Calu3 (cell line): ENCODE measurements around the gene HIPK3. TPM values are rescaled to one million over a fixed set of nuclear protein-coding genes. Genes with fewer than 3 reads are reported as not detected.

Source experiments
- BruUV-seq: library from RNA; stranded (reverse); fragments of 400-500 nt; replicated peaks from 2 replicates; lab custom pipeline; 2021; lab: Mats Ljungman, UMichigan
- CTCF ChIA-PET: fragments of 300-600 bp; sonication (Branson Sonifier 250); formaldehyde crosslinking; loops from one replicate; lab custom pipeline; 2022; ENCODE audit warnings: antibody characterized with exemption; lab: Charles Lee
- DNase-seq: peaks from one replicate; pipeline ENCODE4 v3.0.0; 2022
- H3K27ac Mint-ChIP-seq: one replicate; pipeline ENCODE4 v1.8.0; 2022; ENCODE audit warnings: mixed read lengths; ENCODE audit not compliant: unreplicated experiment
- H3K27me3 Mint-ChIP-seq: one replicate; pipeline ENCODE4 v1.8.0; 2022; ENCODE audit warnings: mixed read lengths; ENCODE audit not compliant: unreplicated experiment
- H3K36me3 Mint-ChIP-seq: one replicate; pipeline ENCODE4 v1.8.0; 2022; ENCODE audit warnings: mild to moderate bottlenecking, moderate library complexity, mixed read lengths; ENCODE audit not compliant: insufficient read depth, unreplicated experiment
- H3K4me1 Mint-ChIP-seq: one replicate; pipeline ENCODE4 v1.8.0; 2022; ENCODE audit warnings: mild to moderate bottlenecking, low read depth, mixed read lengths; ENCODE audit not compliant: unreplicated experiment
- H3K4me3 Mint-ChIP-seq: one replicate; pipeline ENCODE4 v1.8.0; 2022; ENCODE audit warnings: mild to moderate bottlenecking, low read depth, moderate library complexity, mixed read lengths; ENCODE audit not compliant: unreplicated experiment
- H3K9me3 Mint-ChIP-seq: one replicate; pipeline ENCODE4 v1.8.0; 2022; ENCODE audit warnings: low read depth, mixed read lengths; ENCODE audit not compliant: unreplicated experiment
- CTCF ChIP-seq: fragments of 200-600 bp; IDR thresholded peaks from one replicate; pipeline ENCODE4 v1.8.0; 2022; ENCODE audit warnings: antibody characterized with exemption; ENCODE audit not compliant: unreplicated experiment
- intact Hi-C: fragments of 100-400 bp; cut with micrococcal nuclease; formaldehyde crosslinking; loops from one replicate; pipeline ENCODE4 v1.10.0; 2022; ENCODE audit not compliant: unreplicated experiment
- total RNA-seq: library from RNA; stranded (reverse); gene quantifications from 2 replicates; pipeline ENCODE4 v1.2.3, GENCODE V29; 2022

The HIPK3 gene
- total RNA-seq, 1 experiment from 2014 or later, result 53.6 TPM

DNA sequence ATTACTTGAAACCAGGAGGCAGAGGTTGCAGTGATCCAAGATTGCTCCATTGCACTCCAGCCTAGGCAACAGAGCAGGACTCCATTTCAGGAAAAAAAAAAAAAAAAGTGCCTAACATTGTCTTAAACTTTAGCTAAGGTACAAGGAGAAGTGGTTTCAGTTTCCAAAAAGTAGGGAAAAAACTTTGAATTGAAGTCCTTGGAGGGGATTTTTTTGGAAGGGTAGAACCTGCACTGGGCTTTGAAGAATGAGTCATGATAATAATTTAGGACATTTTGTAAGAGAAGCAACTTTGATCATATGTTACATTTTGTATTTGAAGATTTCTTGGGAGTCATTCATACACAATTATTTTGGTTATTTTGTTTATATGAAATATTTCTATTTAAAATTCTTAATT is 31.8 kb upstream of the HIPK3 start:
- Mint-ChIP-seq H3K4me1 (no peaks in the 10 kb centered on the region), H3K27me3 (no peaks in the 10 kb centered on the region), H3K27ac (no peak overlapping the region), H3K4me3 (no peak overlapping the region), H3K36me3 (no peaks in the 10 kb centered on the region), H3K9me3 (no peaks in the 10 kb centered on the region)
- TF ChIP-seq CTCF, result no peak
- DNase-seq, result no peak
- no TSS peak for BruUV-seq
- CTCF ChIA-PET, result no interaction called here
- intact Hi-C loops, result no loop called here

DNA sequence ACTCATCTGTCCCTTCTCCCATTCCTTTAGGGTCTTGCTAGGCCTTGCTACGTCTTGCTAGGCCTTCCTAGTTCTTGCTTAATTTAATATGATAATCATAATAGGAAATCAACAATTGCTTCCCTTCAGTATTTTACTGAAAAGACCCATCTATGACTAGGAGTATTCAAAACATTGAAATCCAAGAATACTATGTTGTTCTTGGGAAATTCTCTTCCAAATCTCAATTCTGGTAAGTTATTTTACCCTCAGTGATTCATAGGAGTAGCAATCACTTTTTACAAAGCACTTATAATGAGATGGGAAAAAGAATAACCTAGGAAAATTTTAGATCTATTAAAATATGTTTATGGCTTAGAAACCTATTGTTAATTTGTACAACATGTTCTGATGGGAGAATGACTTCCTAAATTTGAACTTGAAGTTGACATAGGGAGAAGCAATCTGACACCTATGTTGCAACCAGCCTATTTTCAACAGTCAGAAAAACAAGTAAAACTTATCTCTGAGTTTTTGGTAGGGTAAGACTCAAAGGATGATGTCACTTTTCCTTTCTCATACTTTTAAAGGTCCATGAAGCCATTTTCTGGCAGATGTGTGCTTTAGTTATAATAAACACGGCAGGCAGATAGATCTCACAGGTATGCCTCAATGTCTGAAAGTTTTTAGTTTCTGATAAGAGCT is 29.5 kb upstream of the HIPK3 start:
- Mint-ChIP-seq H3K36me3 (no peaks in the 10 kb centered on the region), H3K27ac (no peak overlapping the region), H3K27me3 (no peaks in the 10 kb centered on the region), H3K4me1 (no peaks in the 10 kb centered on the region), H3K9me3 (no peaks in the 10 kb centered on the region), H3K4me3 (no peak overlapping the region)
- CTCF ChIA-PET, result no interaction called here
- no TSS peak for BruUV-seq
- TF ChIP-seq CTCF, result no peak
- intact Hi-C loops, result no loop called here
- DNase-seq, result no peak

DNA sequence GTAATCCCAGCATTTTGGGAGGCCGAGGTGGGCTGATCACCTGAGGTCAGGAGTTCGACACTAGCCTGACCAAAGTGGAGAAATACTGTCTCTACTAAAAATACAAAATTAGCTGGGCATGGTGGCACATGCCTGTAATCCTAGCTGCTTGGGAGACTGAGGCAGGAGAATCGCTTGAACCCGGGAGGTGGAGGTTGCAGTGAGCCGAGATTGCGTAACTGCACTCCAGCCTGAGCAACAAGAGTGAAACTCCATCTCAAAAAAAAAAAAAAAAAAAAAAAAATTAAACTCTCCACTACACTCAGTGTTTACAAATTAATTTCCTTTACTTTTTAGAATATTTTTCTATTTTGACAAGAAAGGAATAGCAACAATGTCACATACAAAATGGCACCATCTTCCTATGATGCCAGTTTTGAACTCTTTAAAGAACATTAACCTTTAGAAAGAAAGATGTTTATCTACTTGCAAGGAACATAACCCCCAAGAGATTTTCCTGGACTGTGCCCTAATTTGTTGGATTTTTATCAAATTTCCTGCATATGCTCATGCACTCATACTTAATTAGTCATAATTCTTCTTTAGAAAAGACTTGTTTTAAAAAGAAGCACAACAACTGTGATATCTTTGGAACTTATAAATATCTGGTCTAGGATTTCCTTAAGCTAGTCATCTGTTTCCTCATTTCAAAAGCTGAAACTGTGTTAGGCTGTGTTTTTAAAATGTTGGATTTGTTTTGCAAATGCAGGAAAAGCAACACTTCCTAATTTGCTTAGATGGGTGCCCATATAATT is 22.6 kb upstream of the HIPK3 start:
- intact Hi-C loops, result no loop called here
- no peaks in the 10 kb centered on the region for H3K27me3 Mint-ChIP-seq
- DNase-seq, result no peak
- no peak for TF ChIP-seq CTCF
- H3K4me3 Mint-ChIP-seq, result no peak overlapping the region
- no peak overlapping the region for H3K27ac Mint-ChIP-seq
- CTCF ChIA-PET, result no interaction called here
- peaks cover 7% of the 10 kb centered on the region for H3K4me1 Mint-ChIP-seq
- H3K36me3 Mint-ChIP-seq, result no peaks in the 10 kb centered on the region
- H3K9me3 Mint-ChIP-seq, result no peaks in the 10 kb centered on the region
- BruUV-seq, result no TSS peak

DNA sequence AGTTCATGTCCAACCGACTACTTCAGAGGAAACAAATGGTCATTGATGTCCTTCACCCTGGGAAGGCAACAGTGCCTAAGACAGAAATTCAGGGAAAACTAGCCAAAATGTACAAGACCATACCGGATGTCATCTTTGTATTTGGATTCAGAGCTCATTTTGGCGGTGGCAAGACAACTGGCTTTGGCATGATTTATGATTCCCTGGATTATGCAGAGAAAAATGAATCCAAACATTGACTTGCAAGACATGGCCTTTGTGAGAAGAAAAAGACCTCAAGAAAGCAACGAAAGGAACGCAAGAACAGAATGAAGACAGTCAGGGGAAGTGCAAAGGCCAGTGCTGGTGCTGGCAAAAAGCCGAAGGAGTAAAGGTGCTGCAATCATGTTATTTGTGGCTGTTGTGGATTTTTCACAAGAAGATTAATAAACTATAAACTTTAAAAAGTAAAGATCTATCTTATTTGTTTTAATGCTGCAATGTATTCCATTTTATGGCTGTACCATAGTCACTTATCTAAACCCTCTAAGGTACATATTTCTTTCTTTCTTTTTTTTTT is 20.1 kb upstream of the HIPK3 start:
- CTCF ChIA-PET, result interaction anchor here (0.6 kb wide), 1 partner anchor 13 kb away, joined by 3 read pairs; no protein-coding TSS in a partner anchor
- DNase-seq, result no peak

More for the DNA sequence above, 20.1 kb upstream of the HIPK3 start:
- Mint-ChIP-seq H3K4me1 (peaks cover 16% of the 10 kb centered on the region), H3K4me3 (no peak overlapping the region), H3K27me3 (no peaks in the 10 kb centered on the region), H3K36me3 (peaks cover 9% of the 10 kb centered on the region), H3K9me3 (no peaks in the 10 kb centered on the region), H3K27ac (no peak overlapping the region)
- intact Hi-C loops, result no loop called here
- TF ChIP-seq CTCF, result no peak
- no TSS peak for BruUV-seq
